Stomach smooth muscle (tissue), 2 donors: ENCODE measurements around the gene KRT35.

Experiments used
- H3K27ac ChIP-seq: one replicate; pipeline ENCODE4 v1.7.0; 2013; ENCODE audit warnings: mild to moderate bottlenecking, low read length, inconsistent platforms
- H3K27me3 ChIP-seq, 2 donors: one replicate each; pipeline ENCODE4 v1.7.0; 2013; ENCODE audit warnings: low read length in 2 of 2; ENCODE audit not compliant: insufficient read depth in 2 of 2, control insufficient read depth in 1 of 2
- H3K36me3 ChIP-seq, 2 donors: one replicate each; pipeline ENCODE4 v1.7.0; 2013; ENCODE audit warnings: low read length in 2 of 2; ENCODE audit not compliant: control insufficient read depth in 2 of 2, insufficient read depth in 2 of 2
- H3K4me1 ChIP-seq: one replicate; pipeline ENCODE4 v1.7.0; 2013; ENCODE audit warnings: low read length; ENCODE audit not compliant: control insufficient read depth, insufficient read depth
- H3K4me3 ChIP-seq, 2 donors: one replicate each; pipeline ENCODE4 v1.7.0; 2013; ENCODE audit warnings: low read length in 2 of 2
- H3K9ac ChIP-seq, 2 donors: one replicate each; pipeline ENCODE4 v1.7.0; 2013; ENCODE audit warnings: low read length in 2 of 2, mild to moderate bottlenecking in 1 of 2
- H3K9me3 ChIP-seq, 2 donors: one replicate each; pipeline ENCODE4 v1.7.0; 2013; ENCODE audit warnings: low read length in 2 of 2; ENCODE audit not compliant: control insufficient read depth in 2 of 2
- donor health status: healthy.
- donor health status: Pancreatic carcinoma.

KRT35 gene

GRCh38 chr17:41467561-41467960, 13.4 kb downstream of the KRT35 start:
- no peak overlapping the region for H3K27ac ChIP-seq
- H3K4me3 ChIP-seq: no peak overlapping the region
- no peaks in the 10 kb centered on the region for H3K36me3 ChIP-seq
- no peak overlapping the region for H3K9ac ChIP-seq
- no peaks in the 10 kb centered on the region for H3K27me3 ChIP-seq
- peaks cover 3% of the 10 kb centered on the region for H3K4me1 ChIP-seq
- H3K9me3 ChIP-seq: peaks cover 0 to 5% of the 10 kb centered on the region in 2 donors

GRCh38 chr17:41466988-41467387, 14.0 kb downstream of the KRT35 start, which contains the start of gene KRT32:
Gene KRT32 (minus strand): TSS chr17:41467386. CDS start chr17:41467325, 61 bp downstream.
- no peak within 1 kb of the TSS for H3K9ac ChIP-seq
- H3K4me1 ChIP-seq: peaks cover 3% of the 10 kb centered on the region
- no peak within 1 kb of the TSS for H3K4me3 ChIP-seq
- no peak within 1 kb of the TSS for H3K27ac ChIP-seq
- peaks cover 0 to 4% of the 10 kb centered on the region in 2 donors for H3K9me3 ChIP-seq
- no peaks in the 10 kb centered on the region for H3K27me3 ChIP-seq
- no peaks in the 10 kb centered on the region for H3K36me3 ChIP-seq

- Histone ChIP-seq H3K9ac (no peak overlapping the region), H3K27ac (no peak overlapping the region), H3K4me1 (peaks cover 3% of the 10 kb centered on the region), H3K9me3 (no peaks in the 10 kb centered on the region), H3K27me3 (no peaks in the 10 kb centered on the region), H3K36me3 (no peaks in the 10 kb centered on the region), H3K4me3 (no peak overlapping the region)
These were observed 16.3 kb downstream of the KRT35 start for GRCh38 chr17:41464682-41465081.

GRCh38 chr17:41464173-41464572, 16.8 kb downstream of the KRT35 start:
- Histone ChIP-seq H3K4me3 (no peak overlapping the region), H3K36me3 (no peaks in the 10 kb centered on the region), H3K9me3 (no peaks in the 10 kb centered on the region), H3K27me3 (no peaks in the 10 kb centered on the region), H3K9ac (no peak overlapping the region), H3K27ac (no peak overlapping the region), H3K4me1 (peaks cover 3% of the 10 kb centered on the region)

GRCh38 chr17:41463746-41464145, 17.2 kb downstream of the KRT35 start:
- Histone ChIP-seq H3K4me1 (peaks cover 3% of the 10 kb centered on the region), H3K27ac (no peak overlapping the region), H3K27me3 (no peaks in the 10 kb centered on the region), H3K36me3 (no peaks in the 10 kb centered on the region), H3K9ac (no peak overlapping the region), H3K9me3 (no peaks in the 10 kb centered on the region), H3K4me3 (no peak overlapping the region)

GRCh38 chr17:41462705-41463104, 18.2 kb downstream of the KRT35 start:
- Histone ChIP-seq H3K4me3 (no peak overlapping the region), H3K4me1 (peaks cover 3% of the 10 kb centered on the region), H3K9ac (no peak overlapping the region), H3K9me3 (no peaks in the 10 kb centered on the region), H3K27ac (no peak overlapping the region), H3K27me3 (no peaks in the 10 kb centered on the region), H3K36me3 (no peaks in the 10 kb centered on the region)

- Histone ChIP-seq H3K27me3 (peaks cover 0 to 2% of the 10 kb centered on the region in 2 donors), H3K4me3 (no peak overlapping the region), H3K9me3 (no peaks in the 10 kb centered on the region), H3K4me1 (no peaks in the 10 kb centered on the region), H3K36me3 (no peaks in the 10 kb centered on the region), H3K9ac (no peak overlapping the region), H3K27ac (no peak overlapping the region)
These were observed 23.3 kb downstream of the KRT35 start for GRCh38 chr17:41457676-41458075.

GRCh38 chr17:41456204-41456603, 24.7 kb downstream of the KRT35 start:
- Histone ChIP-seq H3K4me3 (no peak overlapping the region), H3K4me1 (no peaks in the 10 kb centered on the region), H3K27me3 (peaks cover 0 to 2% of the 10 kb centered on the region in 2 donors), H3K9me3 (peaks cover under 1 to 4% of the 10 kb centered on the region in 2 donors), H3K9ac (no peak overlapping the region), H3K27ac (no peak overlapping the region), H3K36me3 (no peaks in the 10 kb centered on the region)

- Histone ChIP-seq H3K4me1 (no peaks in the 10 kb centered on the region), H3K36me3 (no peaks in the 10 kb centered on the region), H3K9me3 (peaks cover 2 to 4% of the 10 kb centered on the region in 2 donors), H3K9ac (no peak overlapping the region), H3K27me3 (peaks cover 0 to 2% of the 10 kb centered on the region in 2 donors), H3K27ac (no peak overlapping the region), H3K4me3 (no peak overlapping the region)
These were observed 25.7 kb downstream of the KRT35 start for GRCh38 chr17:41455236-41455635.

- peaks cover 0 to 2% of the 10 kb centered on the region in 2 donors for H3K27me3 ChIP-seq
- no peak overlapping the region for H3K27ac ChIP-seq
- no peaks in the 10 kb centered on the region for H3K4me1 ChIP-seq
- H3K36me3 ChIP-seq: no peaks in the 10 kb centered on the region
- no peak overlapping the region for H3K9ac ChIP-seq
- peaks cover 2 to 4% of the 10 kb centered on the region in 2 donors for H3K9me3 ChIP-seq
- H3K4me3 ChIP-seq: no peak overlapping the region
These were observed 27.9 kb downstream of the KRT35 start for GRCh38 chr17:41453066-41453465.

- Histone ChIP-seq H3K9ac (no peak overlapping the region), H3K27ac (no peak overlapping the region), H3K4me3 (no peak overlapping the region), H3K36me3 (no peaks in the 10 kb centered on the region), H3K9me3 (peaks cover 2 to 4% of the 10 kb centered on the region in 2 donors), H3K27me3 (peaks cover 0 to 2% of the 10 kb centered on the region in 2 donors), H3K4me1 (no peaks in the 10 kb centered on the region)
These were observed 28.7 kb downstream of the KRT35 start for GRCh38 chr17:41452281-41452680.
